SK-N-SH (cell line): Measurements from ENCODE around the gene TULP4. TPM values are rescaled to one million over a fixed set of nuclear protein-coding genes. Genes with fewer than 3 reads are reported as not detected.

Experiments
- CTCF ChIA-PET: fragments of 300-600, 350-600 bp; formaldehyde crosslinking; extraction: SDS; loops from one replicate; lab custom pipeline; 2021; lab: Yijun Ruan, JAX
- POLR2A ChIA-PET: fragments of 350-600 bp; sonication (Branson Sonifier 250); formaldehyde crosslinking; extraction: SDS; loops from one replicate; lab custom pipeline; 2020; ENCODE audit warnings: antibody characterized with exemption, inconsistent platforms; lab: Yijun Ruan, JAX
- DNase-seq: peaks from one replicate; pipeline ENCODE4 v3.0.0; 2012
- H2AFZ ChIP-seq: fragments of 200-600 bp; sonication (generic); 2 replicates; pipeline ENCODE4 v1.8.1; 2016; ENCODE audit warnings: antibody characterized with exemption, mild to moderate bottlenecking, low read depth
- H3F3A ChIP-seq: fragments of 200-600 bp; sonication (generic); replicated peaks from 2 replicates; pipeline ENCODE3; 2016; ENCODE audit warnings: antibody characterized with exemption, mild to moderate bottlenecking; ENCODE audit not compliant: insufficient read depth
- H3K27ac ChIP-seq, 2 experiments: fragments of 200-500 bp in 1 of 2; fragments of 200-600 bp in 1 of 2; sonication (Bioruptor generic) in 1 of 2; sonication (generic), shearing (Covaris generic) in 1 of 2; 2 replicates each; pipeline versions ENCODE4 v1.5.1 to v1.6.1; 2014 to 2016; ENCODE audit warnings: low read depth in 2 of 2, inconsistent platforms in 1 of 2, low read length in 1 of 2, mild to moderate bottlenecking in 1 of 2, mixed read lengths in 1 of 2
- H3K27me3 ChIP-seq: fragments of 200-600 bp; sonication (generic), shearing (Covaris generic); 2 replicates; pipeline ENCODE4 v1.6.1; 2016; ENCODE audit warnings: mixed run types; ENCODE audit not compliant: insufficient read depth
- H3K36me3 ChIP-seq, 2 experiments: fragments of 200-500 bp in 1 of 2; fragments of 200-600 bp in 1 of 2; sonication (Bioruptor generic) in 1 of 2; sonication (generic) in 1 of 2; replicated peaks in 1 of 2; 2 replicates each; pipeline versions ENCODE3 to v1.5.1; 2014 to 2016; ENCODE audit warnings: low read length in 1 of 2, mild to moderate bottlenecking in 1 of 2; ENCODE audit not compliant: insufficient read depth in 2 of 2, control insufficient read depth in 1 of 2
- H3K4me1 ChIP-seq, 2 experiments: fragments of 200-500 bp in 1 of 2; fragments of 200-600 bp in 1 of 2; sonication (Bioruptor generic) in 1 of 2; sonication (generic), shearing (Covaris generic) in 1 of 2; 2 replicates each; pipeline versions ENCODE4 v1.5.1 to v1.6.1; 2014 to 2016; ENCODE audit warnings: low read depth in 1 of 2, low read length in 1 of 2, mixed run types in 1 of 2; ENCODE audit not compliant: insufficient read depth in 2 of 2, control insufficient read depth in 1 of 2
- H3K4me2 ChIP-seq: fragments of 200-600 bp; sonication (generic), shearing (Covaris generic); 2 replicates; pipeline ENCODE4 v1.6.1; 2017; ENCODE audit warnings: mixed run types
- H3K4me3 ChIP-seq, 2 experiments: fragments of 200-500 bp in 1 of 2; fragments of 200-600 bp in 1 of 2; sonication (Bioruptor generic) in 1 of 2; sonication (generic), shearing (Covaris generic) in 1 of 2; 2 replicates each; pipeline versions ENCODE4 v1.5.1 to v1.8.1; 2014 to 2016; ENCODE audit warnings: low read depth in 2 of 2, inconsistent platforms in 1 of 2, low read length in 1 of 2, mild to moderate bottlenecking in 1 of 2, mixed read lengths in 1 of 2, moderate library complexity in 1 of 2
- H3K79me2 ChIP-seq: fragments of 200-600 bp; sonication (generic); 2 replicates; pipeline ENCODE4 v1.8.1; 2017; ENCODE audit warnings: mild to moderate bottlenecking; ENCODE audit not compliant: insufficient read depth
- H3K9ac ChIP-seq: fragments of 200-600 bp; sonication (generic); 2 replicates; pipeline ENCODE4 v1.6.1; 2017; ENCODE audit warnings: mixed run types
- H3K9me2 ChIP-seq: fragments of 200-600 bp; sonication (generic); 2 replicates; pipeline ENCODE4 v1.6.1; 2017; ENCODE audit warnings: mixed run types
- H3K9me3 ChIP-seq: fragments of 200-600 bp; sonication (generic); 2 replicates; pipeline ENCODE4 v1.6.1; 2017; ENCODE audit warnings: mixed run types, mild to moderate bottlenecking, moderate library complexity
- H4K20me1 ChIP-seq: fragments of 200-600 bp; sonication (generic); 2 replicates; pipeline ENCODE4 v1.6.1; 2017; ENCODE audit warnings: mild to moderate bottlenecking, mixed run types; ENCODE audit not compliant: insufficient read depth
- CHD2 ChIP-seq: fragments of 150-350 bp; IDR thresholded peaks from 2 replicates; pipeline ENCODE4 v1.6.1; 2018; ENCODE audit warnings: low read length; ENCODE audit not compliant: partially characterized antibody
- EP300 ChIP-seq, 2 experiments: IDR thresholded peaks; 2 replicates each; pipeline versions ENCODE4 v1.4.0 to v1.6.1; 2012; ENCODE audit warnings: borderline replicate concordance in 1 of 2, low read depth in 1 of 2, low read length in 1 of 2
- FOSL2 ChIP-seq: IDR thresholded peaks from 2 replicates; pipeline ENCODE4 v1.4.0; 2012; ENCODE audit warnings: low read depth, mild to moderate bottlenecking, moderate library complexity, borderline replicate concordance
- FOXJ3 ChIP-seq: sonication (generic); formaldehyde crosslinking; IDR thresholded peaks from 2 replicates; pipeline ENCODE4 v1.5.1; 2020; ENCODE audit warnings: mild to moderate bottlenecking, missing genetic modification reagents
- IRF3 ChIP-seq: fragments of 150-350 bp; IDR thresholded peaks from 2 replicates; pipeline ENCODE4 v1.6.1; 2016; ENCODE audit warnings: mild to moderate bottlenecking, low read depth, low read length
- POLR2AphosphoS5 ChIP-seq: IDR thresholded peaks from 2 replicates; pipeline ENCODE4 v1.6.1; 2012; ENCODE audit warnings: low read depth, low read length
- RFX5 ChIP-seq: IDR thresholded peaks from 2 replicates; pipeline ENCODE4 v1.6.1; 2012; ENCODE audit warnings: mild to moderate bottlenecking, improper control_type of control experiment, low read length
- RXRA ChIP-seq: IDR thresholded peaks from 2 replicates; pipeline ENCODE4 v1.4.0; 2012; ENCODE audit warnings: low read depth, mild to moderate bottlenecking, borderline replicate concordance
- TAF1 ChIP-seq: IDR thresholded peaks from 2 replicates; pipeline ENCODE4 v1.6.1; 2012; ENCODE audit warnings: low read depth, mild to moderate bottlenecking, low read length, moderate library complexity, borderline replicate concordance
- TCF12 ChIP-seq: IDR thresholded peaks from 2 replicates; pipeline ENCODE4 v1.4.0; 2012
- TEAD4 ChIP-seq: IDR thresholded peaks from 2 replicates; pipeline ENCODE4 v1.4.0; 2012; ENCODE audit warnings: mild to moderate bottlenecking, borderline replicate concordance; ENCODE audit not compliant: insufficient read depth
- USF2 ChIP-seq: fragments of 150-350 bp; IDR thresholded peaks from 2 replicates; pipeline ENCODE4 v1.6.1; 2017; ENCODE audit warnings: antibody characterized with exemption, low read length, low read depth, borderline replicate concordance
- YY1 ChIP-seq: IDR thresholded peaks from 2 replicates; pipeline ENCODE4 v1.4.0; 2012; ENCODE audit warnings: low read depth, mild to moderate bottlenecking
- WGBS: methylation state at CpG from one replicate; pipeline ENCODE4 v1.1.6; 2017; ENCODE audit warnings: low lambda C conversion rate; 5-methylcytosine and 5-hydroxymethylcytosine counted together
- polyA plus RNA-seq, 3 experiments: library from polyadenylated mRNA; depleted of rRNA; stranded (reverse); fragments of >200 nt; gene quantifications; 2 replicates each; pipeline ENCODE4 v1.2.3, GENCODE V29; 2012
- TF ChIP-seq, protein P1 (sequence below): IDR thresholded peaks from 2 replicates; pipeline ENCODE4 v1.4.0; 2012; ENCODE audit warnings: low read depth, borderline replicate concordance
- TF ChIP-seq, protein P2 (sequence below): IDR thresholded peaks from 2 replicates; pipeline ENCODE4 v1.6.1; 2012; ENCODE audit warnings: mild to moderate bottlenecking, low read depth, low read length, moderate library complexity

TULP4 gene
- polyA plus RNA-seq, 1 of the 3 experiments (the other 2 are of a cell fraction), result 5.9 TPM

- ChIA-PET CTCF (interaction anchor here (1.0 kb wide), 1 partner anchor 162 kb away, joined by 3 read pairs; no protein-coding TSS in a partner anchor), POLR2A (no interaction called here)
- Histone ChIP-seq H3K9ac (no peak overlapping the region), H4K20me1 (peaks cover 20% of the 10 kb centered on the region), H3F3A (peaks cover 4% of the 10 kb centered on the region), H3K9me2 (no peaks in the 10 kb centered on the region), H3K4me1 (peaks cover 6 to 26% of the 10 kb centered on the region in 2 experiments; a peak in 3 of 4 replicates), H3K36me3 (peaks cover 0 to 3% of the 10 kb centered on the region in 2 experiments), H3K27me3 (no peaks in the 10 kb centered on the region), H3K9me3 (no peaks in the 10 kb centered on the region), H3K27ac (no peak overlapping the region), H3K79me2 (peaks cover 39% of the 10 kb centered on the region), H3K4me3 (no peak overlapping the region), H3K4me2 (no peak overlapping the region), H2AFZ (no peak overlapping the region)
- TF ChIP-seq TCF12 (no peak), USF2 (no peak), FOXJ3 (no peak), RFX5 (no peak), EP300 (IDR thresholded peaks at IDR 0.05; ENCODE audit: borderline replicate concordance in 1 of 2, low read depth in 1 of 2, low read length in 1 of 2) (no peak), TAF1 (no peak), CHD2 (no peak)
- TF ChIP-seq, protein P1, sequence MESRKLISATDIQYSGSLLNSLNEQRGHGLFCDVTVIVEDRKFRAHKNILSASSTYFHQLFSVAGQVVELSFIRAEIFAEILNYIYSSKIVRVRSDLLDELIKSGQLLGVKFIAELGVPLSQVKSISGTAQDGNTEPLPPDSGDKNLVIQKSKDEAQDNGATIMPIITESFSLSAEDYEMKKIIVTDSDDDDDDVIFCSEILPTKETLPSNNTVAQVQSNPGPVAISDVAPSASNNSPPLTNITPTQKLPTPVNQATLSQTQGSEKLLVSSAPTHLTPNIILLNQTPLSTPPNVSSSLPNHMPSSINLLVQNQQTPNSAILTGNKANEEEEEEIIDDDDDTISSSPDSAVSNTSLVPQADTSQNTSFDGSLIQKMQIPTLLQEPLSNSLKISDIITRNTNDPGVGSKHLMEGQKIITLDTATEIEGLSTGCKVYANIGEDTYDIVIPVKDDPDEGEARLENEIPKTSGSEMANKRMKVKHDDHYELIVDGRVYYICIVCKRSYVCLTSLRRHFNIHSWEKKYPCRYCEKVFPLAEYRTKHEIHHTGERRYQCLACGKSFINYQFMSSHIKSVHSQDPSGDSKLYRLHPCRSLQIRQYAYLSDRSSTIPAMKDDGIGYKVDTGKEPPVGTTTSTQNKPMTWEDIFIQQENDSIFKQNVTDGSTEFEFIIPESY, result no peak
- no peak for DNase-seq
- 100% methylated on average over 1 of the region's 1 CpG for WGBS
Observed at GRCh38 chr6:158382491-158382890, 70.2 kb downstream of the TULP4 start.

- no peak overlapping the region for H2AFZ ChIP-seq
- ChIA-PET POLR2A (interaction anchor here (0.9 kb wide), 1 partner anchor 23 kb away, joined by 3 read pairs; no protein-coding TSS in a partner anchor), CTCF (interaction anchor here (1.0 kb wide), 1 partner anchor 162 kb away, joined by 3 read pairs; no protein-coding TSS in a partner anchor)
- peaks cover 42% of the 10 kb centered on the region for H3K79me2 ChIP-seq
- DNase-seq, result no peak
- no peak overlapping the region for H3K9ac ChIP-seq
- peaks cover 20% of the 10 kb centered on the region for H4K20me1 ChIP-seq
- no peaks in the 10 kb centered on the region for H3K9me3 ChIP-seq
- no peak overlapping the region for H3K27ac ChIP-seq
- peaks cover 4% of the 10 kb centered on the region for H3F3A ChIP-seq
- H3K4me2 ChIP-seq, result no peak overlapping the region
- no peaks in the 10 kb centered on the region for H3K9me2 ChIP-seq
- H3K4me1 ChIP-seq, result peaks cover under 1 to 21% of the 10 kb centered on the region in 2 experiments; a peak in 3 of 4 replicates
- 100% methylated on average over 1 of the region's 1 CpG for WGBS
- H3K27me3 ChIP-seq, result no peaks in the 10 kb centered on the region
- no peak overlapping the region for H3K4me3 ChIP-seq
- H3K36me3 ChIP-seq, result no peaks in the 10 kb centered on the region
- TF ChIP-seq IRF3 (no peak), YY1 (no peak), FOSL2 (no peak), TAF1 (no peak), RXRA (no peak), TEAD4 (no peak), POLR2AphosphoS5 (no peak)
- TF ChIP-seq, protein P1, result no peak
- TF ChIP-seq, protein P2, sequence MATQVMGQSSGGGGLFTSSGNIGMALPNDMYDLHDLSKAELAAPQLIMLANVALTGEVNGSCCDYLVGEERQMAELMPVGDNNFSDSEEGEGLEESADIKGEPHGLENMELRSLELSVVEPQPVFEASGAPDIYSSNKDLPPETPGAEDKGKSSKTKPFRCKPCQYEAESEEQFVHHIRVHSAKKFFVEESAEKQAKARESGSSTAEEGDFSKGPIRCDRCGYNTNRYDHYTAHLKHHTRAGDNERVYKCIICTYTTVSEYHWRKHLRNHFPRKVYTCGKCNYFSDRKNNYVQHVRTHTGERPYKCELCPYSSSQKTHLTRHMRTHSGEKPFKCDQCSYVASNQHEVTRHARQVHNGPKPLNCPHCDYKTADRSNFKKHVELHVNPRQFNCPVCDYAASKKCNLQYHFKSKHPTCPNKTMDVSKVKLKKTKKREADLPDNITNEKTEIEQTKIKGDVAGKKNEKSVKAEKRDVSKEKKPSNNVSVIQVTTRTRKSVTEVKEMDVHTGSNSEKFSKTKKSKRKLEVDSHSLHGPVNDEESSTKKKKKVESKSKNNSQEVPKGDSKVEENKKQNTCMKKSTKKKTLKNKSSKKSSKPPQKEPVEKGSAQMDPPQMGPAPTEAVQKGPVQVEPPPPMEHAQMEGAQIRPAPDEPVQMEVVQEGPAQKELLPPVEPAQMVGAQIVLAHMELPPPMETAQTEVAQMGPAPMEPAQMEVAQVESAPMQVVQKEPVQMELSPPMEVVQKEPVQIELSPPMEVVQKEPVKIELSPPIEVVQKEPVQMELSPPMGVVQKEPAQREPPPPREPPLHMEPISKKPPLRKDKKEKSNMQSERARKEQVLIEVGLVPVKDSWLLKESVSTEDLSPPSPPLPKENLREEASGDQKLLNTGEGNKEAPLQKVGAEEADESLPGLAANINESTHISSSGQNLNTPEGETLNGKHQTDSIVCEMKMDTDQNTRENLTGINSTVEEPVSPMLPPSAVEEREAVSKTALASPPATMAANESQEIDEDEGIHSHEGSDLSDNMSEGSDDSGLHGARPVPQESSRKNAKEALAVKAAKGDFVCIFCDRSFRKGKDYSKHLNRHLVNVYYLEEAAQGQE, result no peak
Observed at GRCh38 chr6:158383057-158383456, 70.8 kb downstream of the TULP4 start.
